Sigmoid colon (tissue), 7 donors: Measurements from ENCODE around the gene PTCD1. TPM values are rescaled to one million over a fixed set of nuclear protein-coding genes. Genes with fewer than 3 reads are reported as not detected.

Experiments
- DNase-seq: peaks from one replicate; pipeline ENCODE4 v3.0.0-alpha.2; 2019
- H3K27ac ChIP-seq, 4 donors: fragments of 200-600 bp; sonication (generic); one replicate each; pipeline ENCODE4 v1.5.1; 2016 to 2019; ENCODE audit warnings: mild to moderate bottlenecking in 1 of 4
- H3K27me3 ChIP-seq, 3 donors: fragments of 200-600 bp; sonication (generic); one replicate each; pipeline ENCODE4 v1.5.1; 2019; ENCODE audit warnings: mild to moderate bottlenecking in 1 of 3
- H3K36me3 ChIP-seq, 4 donors: fragments of 200-600 bp; sonication (generic); one replicate each; pipeline ENCODE4 v1.5.1; 2016 to 2019
- H3K4me1 ChIP-seq, 4 donors: fragments of 200-600 bp; sonication (generic); one replicate each; pipeline ENCODE4 v1.5.1; 2017 to 2019
- H3K4me3 ChIP-seq, 4 donors: fragments of 200-600 bp; sonication (generic); one replicate each; pipeline ENCODE4 v1.5.1; 2017 to 2019; ENCODE audit warnings: mild to moderate bottlenecking in 2 of 4, moderate library complexity in 1 of 4
- H3K9me3 ChIP-seq, 4 donors: fragments of 200-600 bp in 3 of 4; sonication (generic) in 3 of 4; one replicate each; pipeline versions ENCODE4 v1.5.1 to v1.6.1; 2013 to 2019
- EP300 ChIP-seq, 4 donors: sonication (generic); formaldehyde crosslinking; IDR thresholded peaks; one replicate each; pipeline ENCODE4 v1.6.1; 2017; ENCODE audit warnings: antibody characterized with exemption in 4 of 4
- POLR2A ChIP-seq, 2 donors: fragments of 450-650 bp; IDR thresholded peaks; one replicate each; pipeline ENCODE4 v1.6.1; 2016; ENCODE audit warnings: antibody characterized with exemption in 2 of 2, mild to moderate bottlenecking in 2 of 2, moderate library complexity in 2 of 2
- POLR2AphosphoS5 ChIP-seq, 4 donors: sonication (generic); formaldehyde crosslinking; IDR thresholded peaks; one replicate each; pipeline ENCODE4 v1.6.1; 2017; ENCODE audit warnings: antibody characterized with exemption in 4 of 4
- WGBS, 2 donors: extraction: QIAGEN DNeasy Blood & Tissue Kit; methylation state at CpG; one replicate each; pipeline ENCODE4 v1.1.7; 2013; 5-methylcytosine and 5-hydroxymethylcytosine counted together
- intact Hi-C: fragments of 100-400 bp; cut with DNase I; formaldehyde crosslinking; loops from one replicate; pipeline ENCODE4 v1.15.1; 2023
- polyA plus RNA-seq, 3 donors: library from polyadenylated mRNA; stranded (reverse); fragments of 200-250 nt; gene quantifications; one replicate each; pipeline ENCODE4 v1.2.3, GENCODE V29; 2013
- total RNA-seq, 4 donors: library from RNA; depleted of rRNA; stranded (reverse); fragments of >200 nt; gene quantifications; one replicate each; pipeline ENCODE4 v1.1.0, GENCODE V29; 2016
- TF ChIP-seq, protein P1 (sequence below), 4 experiments: fragments of 450-650 bp in 3 of 4; fragments of 200-600 bp in 1 of 4; IDR thresholded peaks; one replicate each; pipeline ENCODE4 v1.5.1; 2016 to 2019; ENCODE audit warnings: antibody characterized with exemption in 4 of 4, mild to moderate bottlenecking in 3 of 4, moderate library complexity in 2 of 4
- donor health status: healthy with polysubstance abuse.
- donor health status: Bipolar disorder and iron deficiency.
- donor health status: healthy.

PTCD1 gene
- total and polyA plus RNA-seq, 7 donors, result 1.2 to 6.4 (median 5.3) TPM

DNA sequence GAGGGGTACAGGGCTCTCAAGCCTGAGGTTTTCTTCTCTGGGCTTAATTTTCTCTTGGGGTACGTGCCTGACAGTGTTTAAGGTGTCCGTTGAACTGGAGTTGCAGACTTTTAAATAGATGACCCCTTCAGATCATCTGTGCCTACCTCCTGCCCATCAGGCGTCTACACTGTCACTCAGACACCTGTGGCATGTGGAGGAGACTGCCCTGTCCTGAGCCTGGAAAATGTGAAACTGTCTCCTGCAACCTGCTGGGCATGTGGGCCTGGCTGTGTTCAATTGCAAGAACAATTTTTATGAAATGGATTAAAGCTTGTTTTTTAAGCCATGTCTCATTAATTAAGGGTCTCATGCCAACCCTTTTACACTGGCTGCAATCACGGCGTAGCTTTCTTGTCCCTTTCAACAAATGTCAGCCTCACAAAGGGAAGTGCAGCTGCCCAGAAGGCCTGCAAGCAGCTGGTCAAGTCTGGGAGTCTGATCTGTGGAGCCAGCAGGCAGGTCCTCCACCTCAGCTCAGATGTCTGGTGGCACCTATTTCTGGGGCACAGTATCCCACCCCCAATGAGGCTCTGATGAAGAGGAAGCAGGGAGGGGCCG is 18.6 kb upstream of the PTCD1 start:
- TF ChIP-seq POLR2AphosphoS5 (IDR thresholded peaks at IDR 0.05), result no peak
- 84 to 85% methylated on average over 6 of the region's 6 CpGs for WGBS, 2 donors
- intact Hi-C loops, result no loop called here
- Histone ChIP-seq H3K36me3 (peaks cover 9 to 78% (median 41%) of the 10 kb centered on the region in 4 donors), H3K27ac (no peak overlapping the region), H3K4me3 (no peak overlapping the region), H3K4me1 (peaks cover 0 to 23% (median 8%) of the 10 kb centered on the region in 4 donors), H3K9me3 (no peaks in the 10 kb centered on the region), H3K27me3 (no peaks in the 10 kb centered on the region)
- DNase-seq, result no peak

DNA sequence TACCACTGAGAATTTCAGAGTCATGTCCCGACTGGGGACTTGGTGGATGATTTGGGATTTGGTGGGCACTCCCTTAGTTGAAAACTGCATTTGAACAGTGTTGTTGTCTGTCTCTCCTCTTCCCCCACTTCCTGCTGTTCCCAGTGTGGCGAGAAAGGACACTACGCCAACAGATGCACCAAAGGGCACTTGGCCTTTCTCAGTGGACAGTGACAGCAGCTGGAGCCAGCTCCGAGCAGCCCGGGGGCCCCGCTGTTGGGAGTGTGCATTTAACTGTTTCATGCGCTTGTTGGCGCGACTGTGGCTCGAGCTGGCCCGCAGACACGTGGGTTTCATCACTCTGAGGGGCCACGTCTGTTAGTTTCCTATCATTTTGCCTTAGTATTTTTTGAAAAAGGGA is 17.7 kb upstream of the PTCD1 start:
- intact Hi-C loops, result no loop called here
- peaks cover 0 to 15% (median 4%) of the 10 kb centered on the region in 4 donors for H3K4me1 ChIP-seq
- WGBS, 2 donors, result 76% methylated on average over 13 of the region's 13 CpGs
- peaks cover 9 to 87% (median 43%) of the 10 kb centered on the region in 4 donors for H3K36me3 ChIP-seq
- no peaks in the 10 kb centered on the region for H3K27me3 ChIP-seq
- no peak for DNase-seq
- no peak overlapping the region for H3K4me3 ChIP-seq
- TF ChIP-seq, protein P1, sequence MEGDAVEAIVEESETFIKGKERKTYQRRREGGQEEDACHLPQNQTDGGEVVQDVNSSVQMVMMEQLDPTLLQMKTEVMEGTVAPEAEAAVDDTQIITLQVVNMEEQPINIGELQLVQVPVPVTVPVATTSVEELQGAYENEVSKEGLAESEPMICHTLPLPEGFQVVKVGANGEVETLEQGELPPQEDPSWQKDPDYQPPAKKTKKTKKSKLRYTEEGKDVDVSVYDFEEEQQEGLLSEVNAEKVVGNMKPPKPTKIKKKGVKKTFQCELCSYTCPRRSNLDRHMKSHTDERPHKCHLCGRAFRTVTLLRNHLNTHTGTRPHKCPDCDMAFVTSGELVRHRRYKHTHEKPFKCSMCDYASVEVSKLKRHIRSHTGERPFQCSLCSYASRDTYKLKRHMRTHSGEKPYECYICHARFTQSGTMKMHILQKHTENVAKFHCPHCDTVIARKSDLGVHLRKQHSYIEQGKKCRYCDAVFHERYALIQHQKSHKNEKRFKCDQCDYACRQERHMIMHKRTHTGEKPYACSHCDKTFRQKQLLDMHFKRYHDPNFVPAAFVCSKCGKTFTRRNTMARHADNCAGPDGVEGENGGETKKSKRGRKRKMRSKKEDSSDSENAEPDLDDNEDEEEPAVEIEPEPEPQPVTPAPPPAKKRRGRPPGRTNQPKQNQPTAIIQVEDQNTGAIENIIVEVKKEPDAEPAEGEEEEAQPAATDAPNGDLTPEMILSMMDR (IDR thresholded peaks at IDR 0.05), result no peak
- TF ChIP-seq POLR2AphosphoS5 (IDR thresholded peaks at IDR 0.05), result no peak
- TF ChIP-seq EP300 (IDR thresholded peaks at IDR 0.05), result no peak
- no peak for TF ChIP-seq POLR2A (IDR thresholded peaks at IDR 0.05)
- H3K9me3 ChIP-seq, result no peaks in the 10 kb centered on the region
- H3K27ac ChIP-seq, result no peak overlapping the region

DNA sequence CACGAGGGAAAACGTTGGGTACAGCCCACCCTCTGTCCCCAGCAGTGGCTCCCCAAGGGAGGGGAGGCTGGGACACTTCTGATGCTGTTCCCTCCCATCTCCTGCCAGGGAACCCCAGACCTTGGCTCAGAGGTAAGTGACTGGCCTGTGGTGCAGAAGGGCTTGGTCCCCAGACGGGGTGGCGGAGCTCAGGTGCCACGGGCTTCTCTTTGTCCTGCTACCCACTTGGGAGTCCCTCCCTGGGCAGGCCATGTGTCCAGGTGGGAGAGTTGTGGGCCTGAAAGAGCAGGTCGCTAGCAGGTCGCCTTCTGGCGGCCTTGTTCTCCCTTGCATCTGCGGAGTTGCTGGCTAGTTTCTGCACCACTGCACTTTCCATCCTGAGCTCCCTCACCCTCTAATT is 17.3 kb upstream of the PTCD1 start:
- Histone ChIP-seq H3K27me3 (no peaks in the 10 kb centered on the region), H3K4me3 (no peak overlapping the region), H3K27ac (no peak overlapping the region), H3K9me3 (no peaks in the 10 kb centered on the region), H3K36me3 (peaks cover 9 to 91% (median 45%) of the 10 kb centered on the region in 4 donors), H3K4me1 (peaks cover 0 to 12% (median 3%) of the 10 kb centered on the region in 4 donors)
- intact Hi-C loops, result no loop called here
- TF ChIP-seq POLR2A (IDR thresholded peaks at IDR 0.05) (no peak), EP300 (IDR thresholded peaks at IDR 0.05) (no peak), POLR2AphosphoS5 (IDR thresholded peaks at IDR 0.05) (no peak)
- TF ChIP-seq, protein P1 (IDR thresholded peaks at IDR 0.05), result no peak
- DNase-seq, result no peak
- WGBS, 2 donors, result 76 to 83% methylated on average over 9 of the region's 9 CpGs

DNA sequence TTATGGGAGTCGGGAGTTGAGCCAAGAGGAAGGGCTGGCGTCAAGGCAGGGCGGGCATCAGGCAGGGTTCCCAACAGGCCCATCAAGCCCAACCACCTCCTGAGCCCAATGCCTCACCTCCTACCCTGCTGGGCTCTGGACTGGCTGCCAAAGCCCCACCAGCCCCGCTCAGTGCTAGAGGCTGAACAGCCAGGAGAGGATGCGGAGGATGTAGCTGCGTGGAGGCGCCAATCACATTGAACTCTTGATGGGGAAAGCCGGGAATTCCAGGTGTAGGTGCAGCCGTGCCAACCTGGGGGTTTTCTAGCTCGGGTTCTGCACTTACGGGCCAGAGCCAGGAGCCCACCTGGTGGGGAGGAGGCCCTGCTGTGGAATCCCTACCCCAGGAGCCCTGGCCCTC is 14.5 kb upstream of the PTCD1 start:
- Histone ChIP-seq H3K27me3 (no peaks in the 10 kb centered on the region), H3K4me3 (no peak overlapping the region), H3K27ac (no peak overlapping the region), H3K9me3 (no peaks in the 10 kb centered on the region), H3K4me1 (no peaks in the 10 kb centered on the region), H3K36me3 (peaks cover 34 to 100% (median 49%) of the 10 kb centered on the region in 4 donors)
- WGBS, 2 donors, result 89 to 93% methylated on average over 11 of the region's 11 CpGs
- no peak for TF ChIP-seq EP300 (IDR thresholded peaks at IDR 0.05)
- TF ChIP-seq, protein P1 (IDR thresholded peaks at IDR 0.05), result no peak
- TF ChIP-seq POLR2A (IDR thresholded peaks at IDR 0.05), result no peak
- TF ChIP-seq POLR2AphosphoS5 (IDR thresholded peaks at IDR 0.05), result no peak
- DNase-seq, result no peak
- intact Hi-C loops, result no loop called here

DNA sequence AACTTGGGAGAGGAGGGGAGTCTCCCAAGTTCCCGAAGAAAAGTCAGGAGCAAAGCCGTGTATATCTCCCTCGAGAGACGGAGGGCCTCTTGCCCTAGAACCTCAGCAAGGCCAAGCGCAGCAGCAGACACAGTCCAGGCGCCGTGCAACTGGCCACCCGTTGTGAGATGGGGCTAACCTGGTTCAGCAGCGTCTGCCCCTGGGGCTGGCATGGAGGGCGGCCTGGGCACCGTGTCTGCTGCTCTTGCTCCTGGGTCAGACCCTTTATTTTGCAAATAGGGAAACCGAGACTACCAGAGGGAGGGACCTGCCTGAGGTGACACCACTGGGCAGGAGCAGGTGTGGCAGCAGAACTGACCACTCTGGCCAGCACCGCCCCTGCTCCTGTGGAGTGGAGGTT is 13.9 kb upstream of the PTCD1 start:
- Histone ChIP-seq H3K9me3 (no peaks in the 10 kb centered on the region), H3K4me1 (no peaks in the 10 kb centered on the region), H3K27me3 (no peaks in the 10 kb centered on the region), H3K4me3 (no peak overlapping the region), H3K27ac (no peak overlapping the region), H3K36me3 (peaks cover 35 to 100% (median 49%) of the 10 kb centered on the region in 4 donors)
- intact Hi-C loops, result no loop called here
- DNase-seq, result no peak
- WGBS, 2 donors, result 93 to 95% methylated on average over 13 of the region's 13 CpGs
- TF ChIP-seq POLR2AphosphoS5 (IDR thresholded peaks at IDR 0.05) (no peak), EP300 (IDR thresholded peaks at IDR 0.05) (no peak), POLR2A (IDR thresholded peaks at IDR 0.05) (no peak)
- TF ChIP-seq, protein P1 (IDR thresholded peaks at IDR 0.05), result no peak
